NT2/D1 (cell line): ENCODE results near the gene MLF2.

Source experiments
- DNase-seq: peaks from one replicate; pipeline ENCODE4 v3.0.0-alpha.2; 2011; ENCODE audit warnings: low read depth, low spot score
- H3K27me3 ChIP-seq: 2 replicates; pipeline ENCODE4 v1.6.0; 2011; ENCODE audit warnings: mild to moderate bottlenecking; ENCODE audit not compliant: insufficient read length, insufficient read depth
- H3K36me3 ChIP-seq: 2 replicates; pipeline ENCODE4 v1.6.1; 2011; ENCODE audit warnings: mild to moderate bottlenecking, low read length, mixed read lengths; ENCODE audit not compliant: insufficient read depth, insufficient read length
- H3K4me1 ChIP-seq: 2 replicates; pipeline ENCODE4 v1.5.1; 2011; ENCODE audit not compliant: insufficient read depth, insufficient read length
- H3K4me3 ChIP-seq: 2 replicates; pipeline ENCODE4 v1.5.1; 2011; ENCODE audit warnings: low read depth; ENCODE audit not compliant: insufficient read length
- H3K9ac ChIP-seq: 2 replicates; pipeline ENCODE4 v1.6.0; 2011; ENCODE audit warnings: low read depth; ENCODE audit not compliant: insufficient read length
- H3K9me3 ChIP-seq: 2 replicates; pipeline ENCODE4 v1.5.1; 2011; ENCODE audit warnings: mild to moderate bottlenecking, low read length; ENCODE audit not compliant: insufficient read depth
- SUZ12 ChIP-seq: IDR thresholded peaks from 2 replicates; pipeline ENCODE4 v1.6.1; 2011; ENCODE audit not compliant: insufficient read length, insufficient read depth; ENCODE audit errors: extremely low read depth
- YY1 ChIP-seq: IDR thresholded peaks from 2 replicates; pipeline ENCODE4 v1.6.1; 2011; ENCODE audit not compliant: insufficient read length, insufficient read depth
- ZNF274 ChIP-seq: IDR thresholded peaks from 2 replicates; pipeline ENCODE4 v1.6.1; 2011; ENCODE audit warnings: mild to moderate bottlenecking, low read depth, low read length

Gene MLF2

GRCh38 chr12:6701078-6701768 lies 51.7 kb downstream of the MLF2 start:
- peak overlapping the region; percentile 89 for H3K4me3 ChIP-seq
- H3K9me3 ChIP-seq: no peaks in the 10 kb centered on the region
- TF ChIP-seq YY1 (no peak), SUZ12 (no peak), ZNF274 (no peak)
- H3K27me3 ChIP-seq: peaks cover 30% of the 10 kb centered on the region
- H3K36me3 ChIP-seq: peaks cover 7% of the 10 kb centered on the region
- peak overlapping the region; percentile 89 for H3K9ac ChIP-seq
- H3K4me1 ChIP-seq: peaks cover 26% of the 10 kb centered on the region
- peak; percentile 44 for DNase-seq

- Histone ChIP-seq H3K9ac (peak within 1 kb of the TSS; percentile 90), H3K36me3 (peaks cover 7% of the 10 kb centered on the region), H3K9me3 (no peaks in the 10 kb centered on the region), H3K4me1 (peaks cover 26% of the 10 kb centered on the region), H3K27me3 (peaks cover 30% of the 10 kb centered on the region), H3K4me3 (peak within 1 kb of the TSS; percentile 89)
- no peak for DNase-seq
- TF ChIP-seq YY1: no peak
- peak; percentile 38 for TF ChIP-seq SUZ12
Measured at GRCh38 chr12:6700646-6701051, 52.3 kb downstream of the MLF2 start, which contains the start of gene PIANP. Gene PIANP, minus strand, starts transcription at chr12:6700815. Its CDS starts 2,754 bp downstream, at chr12:6698061.

DNA sequence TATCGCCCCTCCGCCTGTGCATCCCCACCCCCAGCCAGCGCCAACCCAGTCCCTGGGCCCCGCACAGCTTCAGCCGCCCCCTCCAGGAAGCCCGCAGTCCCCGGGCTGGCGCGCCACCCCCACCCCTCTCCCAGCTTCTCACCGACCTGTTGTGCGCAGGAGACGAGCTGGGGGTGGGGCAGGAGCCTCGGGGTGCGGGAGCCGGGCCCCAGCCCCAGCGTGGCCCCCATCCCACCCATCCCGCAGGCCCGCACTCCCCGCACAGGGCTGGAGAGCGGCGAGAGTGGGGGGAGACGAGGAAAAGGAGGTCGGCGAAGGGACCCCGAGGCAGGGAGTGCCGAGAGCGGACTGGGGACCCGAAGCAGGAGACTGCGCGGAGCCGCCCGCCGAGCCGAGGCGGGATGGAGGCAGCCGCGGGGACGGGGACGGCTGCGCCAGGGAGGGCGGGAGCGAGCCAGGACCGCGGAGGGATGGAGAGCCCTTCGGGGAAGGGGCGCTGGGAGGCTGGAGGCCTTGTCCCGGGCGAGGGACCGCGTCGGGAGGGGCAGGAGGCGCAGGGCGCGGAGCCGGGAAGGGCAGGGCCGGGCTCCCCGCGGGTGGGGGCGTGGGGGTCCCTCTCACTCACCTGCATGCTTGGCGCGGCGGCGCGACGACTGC lies 52.8 kb downstream of the MLF2 start:
- Histone ChIP-seq H3K4me1 (peaks cover 26% of the 10 kb centered on the region), H3K27me3 (peaks cover 30% of the 10 kb centered on the region), H3K36me3 (peaks cover 8% of the 10 kb centered on the region), H3K4me3 (peak overlapping the region; percentile 89), H3K9ac (peak overlapping the region; percentile 90), H3K9me3 (no peaks in the 10 kb centered on the region)
- DNase-seq: peak; percentile 56
- TF ChIP-seq SUZ12: no peak
- TF ChIP-seq ZNF274: no peak
- TF ChIP-seq YY1: no peak

- H3K4me3 ChIP-seq: peak overlapping the region; percentile 89
- peaks cover 30% of the 10 kb centered on the region for H3K27me3 ChIP-seq
- no peak for TF ChIP-seq YY1
- no peak for TF ChIP-seq ZNF274
- TF ChIP-seq SUZ12: no peak
- DNase-seq: no peak
- H3K9me3 ChIP-seq: no peaks in the 10 kb centered on the region
- peak overlapping the region; percentile 90 for H3K9ac ChIP-seq
- H3K4me1 ChIP-seq: peaks cover 26% of the 10 kb centered on the region
- H3K36me3 ChIP-seq: peaks cover 15% of the 10 kb centered on the region
Measured at GRCh38 chr12:6699259-6699988, 53.5 kb downstream of the MLF2 start.

GRCh38 chr12:6698352-6699046 lies 54.4 kb downstream of the MLF2 start:
- H3K9ac ChIP-seq: peak overlapping the region; percentile 53
- peaks cover 30% of the 10 kb centered on the region for H3K27me3 ChIP-seq

More at GRCh38 chr12:6698352-6699046, 54.4 kb downstream of the MLF2 start:
- no peak overlapping the region for H3K4me3 ChIP-seq
- peaks cover 22% of the 10 kb centered on the region for H3K4me1 ChIP-seq
- no peaks in the 10 kb centered on the region for H3K9me3 ChIP-seq
- no peak for DNase-seq
- TF ChIP-seq SUZ12 (no peak), YY1 (no peak), ZNF274 (no peak)
- peaks cover 19% of the 10 kb centered on the region for H3K36me3 ChIP-seq
